SU-DHL-6 (cell line): Measurements from ENCODE around the gene NAA16.

Source experiments
- EZH2phosphoT487 ChIP-seq: fragments of 200-600 bp; sonication (generic), shearing (Covaris generic); conservative IDR thresholded peaks from 2 replicates; pipeline ENCODE4 v1.6.1; 2018; ENCODE audit warnings: mild to moderate bottlenecking, antibody characterized with exemption, low read length, moderate library complexity, mixed read lengths
- TF ChIP-seq, protein P1 (sequence below): fragments of 200-600 bp; sonication (generic); IDR thresholded peaks from one replicate; pipeline ENCODE4 v1.5.1; 2017; ENCODE audit warnings: antibody characterized with exemption, mild to moderate bottlenecking, low read length, moderate library complexity; ENCODE audit not compliant: insufficient read depth, poor library complexity, severe bottlenecking

DNA sequence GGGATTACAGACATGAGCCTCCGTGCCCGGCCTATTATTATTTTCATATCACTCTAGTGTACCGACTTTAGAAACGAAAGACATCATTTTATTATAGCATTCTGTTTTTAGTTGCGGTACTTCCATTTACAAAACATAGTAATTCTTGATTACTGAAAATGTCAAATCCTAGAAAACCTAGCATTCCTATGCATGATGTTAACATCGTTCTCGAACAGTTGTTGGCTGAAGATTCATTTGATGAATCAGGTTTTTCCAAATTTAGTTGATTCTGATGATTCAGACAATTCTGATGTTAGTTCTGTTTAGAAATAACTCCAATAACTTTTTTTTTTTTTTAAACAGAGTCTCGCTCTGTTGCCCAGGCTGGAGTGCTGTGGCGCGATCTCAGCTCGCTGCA is 36.2 kb upstream of the NAA16 start:
- TF ChIP-seq, protein P1, sequence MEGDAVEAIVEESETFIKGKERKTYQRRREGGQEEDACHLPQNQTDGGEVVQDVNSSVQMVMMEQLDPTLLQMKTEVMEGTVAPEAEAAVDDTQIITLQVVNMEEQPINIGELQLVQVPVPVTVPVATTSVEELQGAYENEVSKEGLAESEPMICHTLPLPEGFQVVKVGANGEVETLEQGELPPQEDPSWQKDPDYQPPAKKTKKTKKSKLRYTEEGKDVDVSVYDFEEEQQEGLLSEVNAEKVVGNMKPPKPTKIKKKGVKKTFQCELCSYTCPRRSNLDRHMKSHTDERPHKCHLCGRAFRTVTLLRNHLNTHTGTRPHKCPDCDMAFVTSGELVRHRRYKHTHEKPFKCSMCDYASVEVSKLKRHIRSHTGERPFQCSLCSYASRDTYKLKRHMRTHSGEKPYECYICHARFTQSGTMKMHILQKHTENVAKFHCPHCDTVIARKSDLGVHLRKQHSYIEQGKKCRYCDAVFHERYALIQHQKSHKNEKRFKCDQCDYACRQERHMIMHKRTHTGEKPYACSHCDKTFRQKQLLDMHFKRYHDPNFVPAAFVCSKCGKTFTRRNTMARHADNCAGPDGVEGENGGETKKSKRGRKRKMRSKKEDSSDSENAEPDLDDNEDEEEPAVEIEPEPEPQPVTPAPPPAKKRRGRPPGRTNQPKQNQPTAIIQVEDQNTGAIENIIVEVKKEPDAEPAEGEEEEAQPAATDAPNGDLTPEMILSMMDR = no peak
- TF ChIP-seq EZH2phosphoT487 = no peak
